K562 (cell line): ENCODE data around the gene BRDT. TPM values are rescaled to one million over a fixed set of nuclear protein-coding genes. Genes with fewer than 3 reads are reported as not detected.

Source experiments
- ATAC-seq: fragments of 200-7000 bp; cut with Tn5 transposase; 3 replicates; pipeline ENCODE4 v1.9.1; 2020; ENCODE audit warnings: moderate library complexity
- BruUV-seq: library from RNA; stranded (reverse); fragments of 400-500 nt; replicated peaks from 2 replicates; lab custom pipeline; 2021; lab: Mats Ljungman, UMichigan
- CTCF ChIA-PET: fragments of 300-600 bp; formaldehyde crosslinking; extraction: SDS; loops from one replicate; lab custom pipeline; 2021; ENCODE audit warnings: low intra/inter-chr PET ratio; lab: Yijun Ruan, JAX
- POLR2A ChIA-PET: fragments of 300-600, 350-650 bp; sonication (Branson Sonifier 250); formaldehyde crosslinking; extraction: SDS; loops from one replicate; lab custom pipeline; 2021; ENCODE audit warnings: antibody characterized with exemption, inconsistent platforms; lab: Yijun Ruan, JAX
- DNase-seq, 4 experiments: peaks; one replicate each; pipeline versions ENCODE4 v3.0.0 to v3.0.0-alpha.2; 2011 to 2018; ENCODE audit warnings: low spot score in 3 of 4, mixed read lengths in 3 of 4; ENCODE audit errors: extremely low read depth in 1 of 4
- FAIRE-seq: peaks from 2 replicates; lab custom pipeline; 2011; peaks lifted over from hg19 to GRCh38; lab: Jason Lieb, UNC
- H2AFZ ChIP-seq: 2 replicates; pipeline ENCODE4 v1.6.0; 2011; ENCODE audit warnings: low read depth, low read length, control low read depth, inconsistent platforms
- H3K27ac ChIP-seq: fragments of 200-600 bp; 3 replicates; pipeline ENCODE4 v1.8.0; 2011; ENCODE audit warnings: low read depth, mild to moderate bottlenecking, control low read depth, inconsistent platforms, low read length, moderate library complexity, mixed read lengths; ENCODE audit errors: extremely low read depth
- H3K27me3 ChIP-seq, 2 experiments: fragments of 300-600 bp in 1 of 2; 2 replicates in 1 of 2; 3 replicates in 1 of 2; pipeline versions ENCODE4 v1.6.0 to v1.8.0; 2011; ENCODE audit warnings: inconsistent platforms in 2 of 2, low read length in 2 of 2, mild to moderate bottlenecking in 1 of 2, mixed read lengths in 1 of 2, moderate library complexity in 1 of 2; ENCODE audit not compliant: control insufficient read depth in 2 of 2, insufficient read depth in 2 of 2
- H3K36me3 ChIP-seq: fragments of 300-600 bp; 3 replicates; pipeline ENCODE4 v1.8.0; 2011; ENCODE audit warnings: mild to moderate bottlenecking, low read length, inconsistent platforms; ENCODE audit not compliant: control insufficient read depth, insufficient read depth
- H3K4me1 ChIP-seq, 2 experiments: fragments of 200-600 bp in 1 of 2; replicated peaks in 1 of 2; 2 replicates in 1 of 2; 3 replicates in 1 of 2; pipeline versions ENCODE4 v1.5.1 to v1.8.0; 2011; ENCODE audit warnings: inconsistent platforms in 2 of 2, low read length in 2 of 2, mild to moderate bottlenecking in 1 of 2, mixed read lengths in 1 of 2, moderate library complexity in 1 of 2; ENCODE audit not compliant: control insufficient read depth in 2 of 2, insufficient read depth in 2 of 2
- H3K4me2 ChIP-seq: 2 replicates; pipeline ENCODE4 v1.6.1; 2011; ENCODE audit warnings: low read length, control low read depth, inconsistent platforms, mixed read lengths; ENCODE audit not compliant: insufficient read depth
- H3K4me3 ChIP-seq: fragments of 200-600 bp; sonication (generic), shearing (Covaris generic); 2 replicates; pipeline ENCODE4 v1.5.1; 2016; ENCODE audit warnings: control low read depth, inconsistent platforms
- H3K79me2 ChIP-seq: fragments of 200-600 bp; 3 replicates; pipeline ENCODE4 v1.8.0; 2011; ENCODE audit warnings: low read length, inconsistent platforms; ENCODE audit not compliant: control insufficient read depth, insufficient read depth
- H3K9ac ChIP-seq, 2 experiments: 2 replicates each; pipeline versions ENCODE4 v1.6.0 to v1.6.1; 2011; ENCODE audit warnings: low read depth in 2 of 2, low read length in 2 of 2, control low read depth in 1 of 2, inconsistent platforms in 1 of 2, mild to moderate bottlenecking in 1 of 2, mixed read lengths in 1 of 2; ENCODE audit not compliant: insufficient read depth in 1 of 2
- H3K9me1 ChIP-seq: one replicate; pipeline ENCODE4 v1.6.0; 2011; ENCODE audit warnings: inconsistent platforms, mild to moderate bottlenecking, low read length, moderate library complexity; ENCODE audit not compliant: control insufficient read depth, insufficient read depth
- H3K9me3 ChIP-seq: replicated peaks from 2 replicates; pipeline ENCODE4 v1.5.1; 2011; ENCODE audit warnings: low read depth, low read length, inconsistent platforms; ENCODE audit not compliant: control insufficient read depth, insufficient read depth
- H4K20me1 ChIP-seq: replicated peaks from 2 replicates; pipeline ENCODE4 v1.6.1; 2011; ENCODE audit warnings: low read length, inconsistent platforms, mixed read lengths; ENCODE audit not compliant: control insufficient read depth, insufficient read depth
- ARNT ChIP-seq, 2 experiments: fragments of 450-650 bp; IDR thresholded peaks; 2 replicates each; pipeline ENCODE4 v1.6.1; 2016; ENCODE audit warnings: mild to moderate bottlenecking in 1 of 2
- ATF1 ChIP-seq, 2 experiments: fragments of 450-650 bp in 1 of 2; IDR thresholded peaks; 2 replicates each; pipeline ENCODE4 v1.6.1; 2016; ENCODE audit warnings: missing compliant biosample characterization in 1 of 2, missing genetic modification characterization in 1 of 2
- C11orf30 ChIP-seq: fragments of 450-650 bp; IDR thresholded peaks from 2 replicates; pipeline ENCODE4 v1.6.1; 2016; ENCODE audit warnings: low read depth, mild to moderate bottlenecking
- EP300 ChIP-seq: IDR thresholded peaks from 2 replicates; pipeline ENCODE4 v1.6.1; 2012; ENCODE audit warnings: low read length, improper control_type of control experiment
- HES1 ChIP-seq: fragments of 450-650 bp; IDR thresholded peaks from 2 replicates; pipeline ENCODE4 v1.6.1; 2016; ENCODE audit warnings: low read depth, mild to moderate bottlenecking, moderate library complexity
- HNRNPK ChIP-seq: fragments of 200-400 bp; formaldehyde crosslinking; IDR thresholded peaks from one replicate; pipeline ENCODE4 v1.6.1; 2018; ENCODE audit warnings: mild to moderate bottlenecking, low read depth, low read length; ENCODE audit not compliant: poor library complexity, severe bottlenecking
- MAFF ChIP-seq: IDR thresholded peaks from 2 replicates; pipeline ENCODE4 v1.6.1; 2012; ENCODE audit warnings: low read length, improper control_type of control experiment
- MXD1 ChIP-seq: fragments of 250-450 bp; sonication (Bioruptor Pico); IDR thresholded peaks from 2 replicates; pipeline ENCODE4 v1.8.0; 2021; ENCODE audit warnings: borderline replicate concordance, mild to moderate bottlenecking, moderate library complexity; ENCODE audit not compliant: poor library complexity, severe bottlenecking
- SMAD1 ChIP-seq: fragments of 150-350 bp; IDR thresholded peaks from 2 replicates; pipeline ENCODE4 v1.6.1; 2014; ENCODE audit warnings: low read length, low read depth; ENCODE audit not compliant: partially characterized antibody
- ZNF449 ChIP-seq: fragments of 250-450 bp; sonication (Bioruptor Pico); IDR thresholded peaks from 2 replicates; pipeline ENCODE4 v1.8.0; 2022; ENCODE audit warnings: moderate library complexity, mild to moderate bottlenecking, inconsistent platforms
- ZNF589 ChIP-seq: fragments of 200-800 bp; sonication (Bioruptor generic); IDR thresholded peaks from 2 replicates; pipeline ENCODE4 v1.6.1; 2016; ENCODE audit warnings: low read depth, missing genetic modification characterization, missing compliant biosample characterization
- WGBS: fragments of 100-300 bp; shearing (Covaris generic); methylation state at CpG from one replicate; pipeline ENCODE4 v1.1.6; 2016; ENCODE audit warnings: low coverage, mixed read lengths; ENCODE audit not compliant: insufficient coverage; ENCODE audit errors: missing lambda C conversion rate; 5-methylcytosine and 5-hydroxymethylcytosine counted together
- in situ Hi-C: fragments of 300-500 bp; cut with MboI; formaldehyde crosslinking; loops from 4 replicates; pipeline ENCODE4 v1.15.0; 2018; ENCODE audit warnings: inconsistent platforms, mixed read lengths
- intact Hi-C: fragments of 100-400 bp; cut with micrococcal nuclease; formaldehyde crosslinking; loops from 2 replicates; pipeline ENCODE4 v1.14.2; 2022
- polyA plus RNA-seq, 8 experiments: library from polyadenylated mRNA; depleted of rRNA in 4 of 8; stranded (reverse) in 5 of 8; unstranded in 3 of 8; fragments of >200 nt; fragmentation: Nextera tagmentation in 2 of 8; fragmentation: Illumina TruSeq in 1 of 8; extraction: Ambion mirVana in 2 of 8; extraction: Trizol in 1 of 8; gene quantifications; 2 replicates each; pipeline versions ENCODE4 v1.2.1 to v1.2.3, GENCODE V29; 2011 to 2014; ENCODE audit warnings: inconsistent platforms in 1 of 8, missing spikeins in 1 of 8
- total RNA-seq, 7 experiments: library from RNA; depleted of rRNA in 6 of 7; stranded (reverse); fragments of >200 nt in 6 of 7; fragmentation: Illumina TruSeq in 2 of 7; extraction: Trizol in 2 of 7; gene quantifications; 2 replicates each; pipeline versions ENCODE4 v1.2.1 to v1.2.3, GENCODE V29; 2011 to 2021; ENCODE audit warnings: low replicate concordance in 1 of 7
- TF ChIP-seq, protein P1 (sequence below): IDR thresholded peaks from 2 replicates; pipeline ENCODE4 v1.6.1; 2014; ENCODE audit warnings: antibody characterized with exemption

Gene BRDT
- total and polyA plus RNA-seq, 9 of the 15 experiments (the other 6 are each of a cell fraction or from before 2014, with no cell fraction given), result 0.01 TPM; not detected in 8

GRCh38 chr1:91993256-91993655 lies 44.1 kb downstream of the BRDT start:
- 11% methylated on average over 1 of the region's 1 CpG for WGBS
- H3K9me1 ChIP-seq, result no peaks in the 10 kb centered on the region
- intact Hi-C loops (loop anchor here (10.0 kb wide), 1 partner anchor 192 kb away; no protein-coding TSS in a partner anchor), in situ Hi-C loops (no loop called here)
- H3K27me3 ChIP-seq, result peaks cover 5% of the 10 kb centered on the region in 2 experiments; a peak in 4 of 5 replicates
- ChIA-PET CTCF (no interaction called here), POLR2A (interaction anchor here (0.6 to 0.9 kb wide), 2 partner anchors 15 to 1338 kb away, joined by 3 read pairs; no protein-coding TSS in a partner anchor)
- no peaks in the 10 kb centered on the region for H4K20me1 ChIP-seq
- no peaks in the 10 kb centered on the region for H3K9me3 ChIP-seq
- no peaks in the 10 kb centered on the region for H3K4me1 ChIP-seq
- H2AFZ ChIP-seq, result no peak overlapping the region
- DNase-seq (no peak), FAIRE-seq (no peak), ATAC-seq (no peak)
- no peak overlapping the region for H3K4me2 ChIP-seq
- no peak overlapping the region for H3K4me3 ChIP-seq
- no peak overlapping the region for H3K27ac ChIP-seq
- H3K36me3 ChIP-seq, result no peaks in the 10 kb centered on the region
- no TSS peak for BruUV-seq
- H3K9ac ChIP-seq, result no peak overlapping the region
- no peaks in the 10 kb centered on the region for H3K79me2 ChIP-seq
- TF ChIP-seq C11orf30 (peak; percentile 79), MAFF (peak; percentile 46), ATF1 (CRISPR knock-in tag; IDR thresholded peaks at IDR 0.05) (no peak), ATF1 (tag; IDR thresholded peaks at IDR 0.05) (no peak), HES1 (no peak), EP300 (no peak), HNRNPK (no peak), ZNF589 (no peak), ARNT (IDR thresholded peaks at IDR 0.05) (no peak), MXD1 (CRISPR knock-in tag) (no peak), ZNF449 (CRISPR knock-in tag) (no peak), SMAD1 (no peak)
- TF ChIP-seq, protein P1, sequence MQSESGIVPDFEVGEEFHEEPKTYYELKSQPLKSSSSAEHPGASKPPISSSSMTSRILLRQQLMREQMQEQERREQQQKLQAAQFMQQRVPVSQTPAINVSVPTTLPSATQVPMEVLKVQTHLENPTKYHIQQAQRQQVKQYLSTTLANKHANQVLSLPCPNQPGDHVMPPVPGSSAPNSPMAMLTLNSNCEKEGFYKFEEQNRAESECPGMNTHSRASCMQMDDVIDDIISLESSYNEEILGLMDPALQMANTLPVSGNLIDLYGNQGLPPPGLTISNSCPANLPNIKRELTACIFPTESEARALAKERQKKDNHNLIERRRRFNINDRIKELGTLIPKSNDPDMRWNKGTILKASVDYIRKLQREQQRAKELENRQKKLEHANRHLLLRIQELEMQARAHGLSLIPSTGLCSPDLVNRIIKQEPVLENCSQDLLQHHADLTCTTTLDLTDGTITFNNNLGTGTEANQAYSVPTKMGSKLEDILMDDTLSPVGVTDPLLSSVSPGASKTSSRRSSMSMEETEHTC, result no peak
